Fibroblast of lung (primary cell): ENCODE data around the gene TYW1.

ENCODE experiments used
- CTCF ChIP-seq, 2 donors: IDR thresholded peaks in 1 of 2; conservative IDR thresholded peaks in 1 of 2; 1 replicate in 1 of 2; 2 replicates in 1 of 2; pipeline ENCODE4 v1.5.1; 2011 to 2012; ENCODE audit warnings: low read length in 2 of 2, control low read depth in 1 of 2, inconsistent platforms in 1 of 2, low read depth in 1 of 2, mild to moderate bottlenecking in 1 of 2
- EZH2 ChIP-seq: IDR thresholded peaks from 2 replicates; pipeline ENCODE4 v1.5.1; 2012; ENCODE audit warnings: low read length, control low read depth, mild to moderate bottlenecking; ENCODE audit errors: missing control alignments

DNA sequence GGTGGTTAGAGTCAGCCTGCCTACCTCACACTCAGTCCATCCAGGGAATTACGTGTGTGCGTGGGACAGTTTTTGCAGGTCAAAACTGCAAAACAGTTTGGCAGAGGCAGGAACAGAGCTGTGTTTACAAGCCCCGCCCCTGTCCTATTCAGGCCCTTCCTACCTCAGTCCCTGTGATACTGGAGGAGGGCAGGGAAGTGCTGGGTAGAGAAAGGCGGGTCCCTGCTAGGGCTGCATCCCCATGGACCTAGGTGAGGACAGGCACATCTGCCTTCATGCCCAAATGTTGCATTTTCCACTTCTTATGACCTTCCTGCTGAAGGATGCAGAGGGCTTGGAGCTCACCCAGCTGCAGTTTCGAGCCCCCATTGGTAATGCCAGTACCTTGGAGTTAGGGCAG, 26.3 kb upstream of the TYW1 start:
- TF ChIP-seq CTCF (conservative IDR thresholded peaks at IDR 0.05 in 1 of 2, IDR thresholded peaks at IDR 0.05 in 1 of 2; ENCODE audit: low read depth in 1 of 2, low read length in 2 of 2) (no peak), EZH2 (no peak)
